Activated gamma-delta T cell treated with anti-CD3 and anti-CD28 coated beads, Interleukin-2, amount 50 U/mL, for 16 hours (primary cell): Measurements from ENCODE around the gene SLC37A3.
"Not testable (repeated sequence)": the region's sequence is repeated elsewhere in the genome, so short reads cannot be mapped to it uniquely, and the experiment has no call there.

Experiments
- DNase-seq: peaks from one replicate; pipeline ENCODE4 v3.0.0-alpha.2; 2020; ENCODE audit warnings: low read depth

Gene SLC37A3

DNA sequence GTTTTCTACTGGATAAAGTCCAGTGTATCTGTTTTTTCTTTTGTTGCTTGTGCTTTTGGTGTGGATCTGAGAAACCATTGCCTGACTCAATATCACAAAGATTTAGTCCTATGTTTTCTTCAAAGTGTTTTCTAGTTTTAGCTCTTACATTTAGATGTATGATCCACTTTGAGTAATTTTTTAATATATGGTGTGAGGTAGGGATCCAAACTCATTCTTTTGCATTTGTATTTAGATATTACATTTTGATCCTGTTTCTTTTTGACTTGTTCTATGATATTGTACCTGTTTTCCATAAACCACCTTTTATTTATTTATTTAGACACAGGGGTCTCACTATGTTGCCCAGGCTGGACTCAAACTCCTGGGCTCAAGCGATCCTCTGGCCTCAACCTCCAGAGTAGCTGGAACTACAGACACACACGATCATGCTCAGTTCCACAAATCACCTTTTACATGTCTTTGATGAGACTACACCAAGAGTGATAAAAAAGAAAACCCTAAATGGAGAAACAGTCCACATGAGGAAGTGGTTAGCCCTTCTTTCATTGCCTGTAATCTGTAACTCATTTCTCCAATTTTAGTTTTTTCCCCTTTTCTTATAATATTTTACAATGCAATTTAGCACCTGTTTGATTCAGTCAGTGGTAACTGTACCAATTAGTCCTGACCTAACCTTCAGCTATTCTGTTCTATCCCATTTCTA, 86.0 kb downstream of the SLC37A3 start:
- no peak for DNase-seq

DNA sequence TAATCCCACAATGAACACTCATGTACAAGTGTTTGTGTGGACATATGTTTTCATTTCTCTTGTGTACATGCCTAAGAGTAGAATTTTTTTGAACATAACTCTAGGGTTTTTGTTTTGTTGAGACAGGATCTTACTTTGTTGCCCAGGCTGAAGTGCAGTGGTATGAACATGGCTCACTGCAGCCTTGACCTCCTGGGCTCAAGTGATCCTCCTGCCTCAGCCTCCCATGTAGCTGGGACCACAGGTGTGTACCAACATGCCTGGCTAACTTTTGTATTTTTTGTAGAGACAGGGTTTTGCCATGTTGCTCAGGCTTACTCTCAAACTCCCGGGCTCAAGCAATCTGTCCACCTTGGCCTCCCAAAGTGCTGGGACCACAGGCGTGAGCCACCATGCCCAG, 87.2 kb downstream of the SLC37A3 start:
- DNase-seq: not testable (repeated sequence)

DNA sequence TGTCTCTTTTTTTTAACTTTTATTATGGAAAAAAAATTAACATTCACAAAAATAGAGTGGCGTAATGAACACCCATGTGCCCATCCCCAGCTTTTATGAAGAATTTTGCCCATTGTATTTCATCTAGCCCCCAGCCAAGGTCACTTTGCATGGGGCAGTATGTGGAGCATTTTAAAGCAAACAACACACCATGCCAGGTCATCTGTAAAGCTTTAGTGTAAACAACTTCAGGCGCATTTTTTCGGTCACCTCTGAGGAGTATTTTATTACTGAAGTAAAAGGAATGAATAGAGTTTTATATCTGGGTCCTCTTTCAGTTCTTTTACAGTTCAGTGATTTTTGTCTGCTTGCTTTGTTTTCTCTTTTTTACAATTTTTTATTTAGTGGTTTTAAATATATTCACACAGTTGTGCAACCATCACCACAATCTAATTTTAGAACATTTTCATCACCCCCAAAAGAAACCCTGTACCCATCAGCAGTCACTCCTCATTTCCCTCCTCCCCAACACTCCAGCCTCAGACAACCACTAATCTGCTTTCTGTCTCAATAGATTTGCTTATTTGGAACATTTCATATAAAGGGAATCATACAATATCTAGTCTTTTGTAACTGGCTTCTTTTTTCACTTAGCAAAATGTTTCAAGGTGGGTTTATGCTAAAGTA, 87.9 kb downstream of the SLC37A3 start:
- no peak for DNase-seq

DNA sequence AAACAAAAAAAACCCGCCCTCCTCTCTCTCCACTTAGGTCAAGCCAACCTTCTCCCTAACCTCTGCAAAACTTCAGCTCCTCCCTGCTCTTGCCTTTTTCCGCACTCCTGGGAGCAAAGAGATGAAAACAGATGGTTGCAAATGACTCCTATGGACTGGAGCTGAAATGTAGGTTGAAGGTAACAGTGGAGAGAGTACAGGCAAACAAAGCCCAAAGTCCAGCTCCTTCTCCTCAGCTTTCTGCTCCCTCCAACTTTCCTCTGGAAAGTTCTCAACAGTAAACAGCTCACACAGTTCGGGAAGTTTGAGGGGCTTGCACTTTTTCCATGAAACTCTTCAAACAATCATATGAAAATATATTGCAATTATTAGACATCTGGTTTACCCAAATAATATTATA, 90.3 kb downstream of the SLC37A3 start:
- no peak for DNase-seq

DNA sequence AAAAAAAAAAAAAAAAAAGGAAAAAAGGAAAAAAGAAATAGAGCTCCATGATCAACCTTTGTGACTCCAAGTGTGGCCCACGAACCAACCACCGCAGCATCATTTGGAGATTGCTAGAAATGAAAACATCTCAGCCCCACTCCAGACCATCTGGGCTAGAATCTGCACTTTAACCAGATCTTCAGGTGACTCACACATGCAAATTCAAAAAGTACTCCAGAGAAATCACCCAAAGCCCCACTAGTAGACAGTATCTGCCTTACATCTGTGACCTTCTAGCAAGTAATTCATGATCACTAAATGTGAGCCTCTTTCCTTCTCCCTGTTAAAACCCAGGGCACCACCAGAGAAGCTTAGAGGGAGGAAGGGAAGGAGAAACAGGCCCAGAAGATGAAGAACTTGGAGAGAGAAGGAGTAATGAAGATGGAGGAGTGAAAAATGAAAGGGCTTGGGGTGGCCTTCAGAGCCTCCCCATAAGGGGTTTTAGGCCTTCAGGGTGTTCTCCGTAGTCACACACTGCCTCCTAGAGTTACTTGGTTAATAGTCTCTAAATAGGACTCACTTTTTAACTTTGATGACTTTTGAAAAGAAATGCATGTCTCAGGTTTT, 94.0 kb downstream of the SLC37A3 start:
- DNase-seq: peak; percentile 36

DNA sequence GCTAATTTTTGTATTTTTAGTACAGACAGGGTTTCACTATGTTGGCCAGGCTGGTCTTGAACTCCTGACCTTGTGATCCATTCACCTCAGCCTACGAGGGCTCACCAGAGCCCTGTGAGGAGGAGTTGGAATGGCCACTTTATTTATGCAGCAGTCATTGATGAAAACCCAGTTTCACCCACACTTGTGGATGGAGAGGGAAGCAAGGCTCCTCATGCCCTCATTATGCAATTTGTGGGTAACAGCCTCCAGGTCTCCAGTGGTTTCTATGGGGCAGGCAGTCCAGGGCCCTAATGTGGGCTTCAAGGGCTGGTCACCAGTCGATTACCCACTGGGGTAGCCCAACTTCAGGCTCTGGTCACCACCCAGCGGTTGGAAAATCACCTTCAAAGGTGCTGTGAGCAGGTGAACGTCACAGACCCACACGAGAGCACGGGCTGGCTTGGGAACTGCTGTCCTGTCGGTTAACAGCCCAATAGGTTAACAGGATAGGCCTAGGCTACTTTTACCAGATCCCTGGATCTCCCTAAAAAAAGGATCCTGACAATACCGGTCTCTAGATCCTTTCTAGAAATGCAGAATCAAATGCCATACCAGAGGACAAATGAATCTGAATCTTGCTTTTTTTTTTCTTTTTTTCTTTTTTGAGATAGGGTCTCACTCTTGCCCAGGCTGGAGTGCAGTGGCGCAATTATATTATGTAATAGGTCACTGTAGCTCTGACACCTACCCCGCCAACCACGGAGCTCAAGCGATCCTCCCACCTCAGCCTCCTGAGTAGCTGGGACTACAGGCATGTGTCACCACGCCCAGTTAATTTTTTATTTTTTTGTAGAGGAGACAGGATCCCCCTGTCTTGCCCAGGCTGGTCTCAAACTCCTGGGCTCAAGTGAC, 97.8 kb downstream of the SLC37A3 start:
- DNase-seq: no peak

DNA sequence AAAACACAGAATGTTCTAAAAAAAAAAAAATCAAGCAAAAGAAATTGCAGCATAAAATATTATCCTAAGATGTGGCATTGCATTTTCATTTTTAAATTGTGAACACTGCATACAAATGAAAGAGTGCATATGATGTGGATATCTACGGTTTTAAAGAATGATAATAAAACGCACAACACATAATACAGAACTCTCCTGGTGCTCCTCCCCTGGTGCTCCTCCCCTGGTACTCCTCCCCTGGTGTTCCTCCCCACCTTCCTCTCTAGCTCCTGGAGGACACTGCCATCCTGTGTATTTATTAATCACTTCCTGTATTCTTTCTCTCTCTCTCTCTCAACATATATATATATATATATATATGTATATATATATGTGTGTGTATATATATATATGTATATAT, 100.1 kb downstream of the SLC37A3 start:
- no peak for DNase-seq

DNA sequence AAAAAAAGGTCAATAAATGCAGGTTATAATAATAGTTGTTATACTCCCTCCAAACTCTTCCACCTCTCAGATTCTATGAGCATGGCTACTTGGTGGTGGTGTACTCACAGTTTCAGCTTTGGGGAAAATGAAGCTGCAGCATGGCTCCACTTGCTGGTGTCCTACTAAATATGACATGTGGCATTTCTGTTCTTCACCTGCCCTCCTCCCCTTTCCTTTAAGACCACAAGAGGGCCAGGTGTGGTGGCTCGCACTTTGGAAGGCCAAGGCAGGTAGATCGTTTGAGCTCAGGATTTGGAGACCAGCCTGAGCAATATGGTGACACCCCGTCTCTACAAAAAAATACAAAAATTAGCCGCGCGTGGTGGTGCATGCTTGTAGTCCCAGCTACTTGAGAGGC, 101.1 kb downstream of the SLC37A3 start:
- DNase-seq: no peak

DNA sequence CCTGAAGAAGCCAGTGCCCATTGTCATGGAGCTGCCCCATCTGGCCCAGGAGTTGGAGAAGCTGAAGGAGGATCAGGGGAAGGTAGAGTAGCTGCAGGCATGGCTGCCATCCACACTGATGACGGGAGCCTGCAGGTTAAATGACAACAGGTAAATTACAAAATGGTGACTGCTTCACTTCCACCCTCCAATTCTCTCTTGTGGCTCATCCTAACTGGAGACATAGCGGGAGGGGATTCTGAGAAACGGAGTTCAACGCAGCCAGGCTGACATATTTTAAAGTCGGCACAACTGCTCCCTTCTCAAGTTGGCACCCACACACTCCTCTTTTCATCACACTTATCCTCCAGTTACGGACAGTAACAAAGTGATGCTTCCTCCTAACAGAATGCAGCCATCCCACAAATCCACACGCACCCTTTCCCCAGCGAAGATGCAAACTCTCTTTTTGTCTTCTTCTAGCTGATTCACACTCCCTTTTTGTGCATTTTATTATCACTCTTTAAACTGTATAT, 103.0 kb downstream of the SLC37A3 start:
- DNase-seq: no peak

DNA sequence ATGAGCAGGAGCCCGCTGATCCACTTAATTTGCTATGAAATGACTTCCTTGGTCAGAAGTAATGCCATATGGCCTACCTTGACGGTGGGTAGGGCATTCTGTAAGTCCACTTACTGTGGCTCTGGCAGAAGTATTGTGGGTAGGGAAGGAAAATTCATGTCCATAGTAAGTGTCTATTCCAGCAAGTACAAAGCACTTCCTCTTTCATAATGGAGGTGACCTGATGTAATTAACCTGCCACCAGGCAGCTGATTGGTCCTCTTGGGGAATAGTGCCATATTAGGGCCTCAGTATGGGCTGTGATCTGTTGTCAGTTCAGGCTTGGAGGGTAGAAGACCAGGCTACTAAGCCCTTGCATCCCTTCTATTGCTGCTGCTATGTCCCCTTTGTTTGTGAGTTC, 103.9 kb downstream of the SLC37A3 start:
- DNase-seq: no peak

DNA sequence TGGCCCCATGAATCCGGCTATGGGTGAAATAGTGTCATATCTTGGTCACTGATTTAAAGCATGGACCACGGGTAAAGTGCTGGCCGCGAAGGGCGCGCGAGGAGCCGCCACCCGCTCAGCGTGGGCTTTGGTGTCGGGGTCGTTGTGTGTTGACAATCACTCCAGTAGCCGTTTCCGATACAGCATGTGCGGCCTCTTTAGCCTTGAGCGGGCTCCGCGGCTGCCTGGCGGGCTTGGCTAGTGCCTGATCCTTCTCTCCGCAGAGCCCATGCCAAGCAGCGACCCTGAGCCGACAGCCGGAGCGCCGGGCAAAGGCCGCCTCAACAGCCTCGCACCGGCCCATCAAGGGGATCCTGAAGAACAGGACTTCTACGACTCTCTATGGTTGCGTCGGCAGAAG, 105.9 kb downstream of the SLC37A3 start:
- DNase-seq: no peak

DNA sequence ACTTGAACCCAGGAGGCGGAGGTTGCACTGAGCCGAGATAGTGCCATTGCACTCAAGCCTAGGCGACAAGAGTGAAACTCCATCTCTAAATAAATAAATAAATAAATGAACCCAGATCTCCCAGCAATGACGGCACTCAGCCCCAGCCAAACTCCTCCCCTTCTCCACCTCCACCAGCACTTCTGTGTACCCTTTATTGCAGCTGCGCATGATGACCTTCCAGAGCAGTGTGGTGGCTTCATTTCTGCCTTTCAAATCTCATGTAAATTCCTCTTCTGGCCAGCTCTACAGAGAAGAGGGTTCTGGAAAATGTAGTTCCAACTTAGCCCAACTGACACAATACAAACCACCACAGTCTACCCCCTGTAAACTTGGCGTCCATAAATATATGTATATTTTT, 108.5 kb downstream of the SLC37A3 start:
- no peak for DNase-seq

DNA sequence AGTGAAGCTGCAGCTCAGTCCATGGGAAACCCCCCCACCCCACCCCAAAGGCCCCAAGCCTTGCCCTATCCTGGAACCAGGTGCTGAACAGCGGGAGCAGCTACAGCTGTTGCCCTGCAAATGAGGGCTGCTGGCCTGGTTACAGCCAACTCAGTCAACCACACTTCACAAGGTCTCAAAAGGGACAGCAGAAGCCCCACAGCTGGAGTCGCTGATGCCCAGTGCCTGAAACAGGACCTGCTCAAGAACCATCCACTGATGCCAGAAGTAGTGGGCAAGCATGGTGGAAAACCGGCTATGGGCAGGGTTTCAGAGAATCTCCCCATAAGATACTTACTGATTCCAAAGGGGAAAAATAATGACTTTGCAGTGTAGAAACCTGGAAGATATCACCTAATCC, 110.3 kb downstream of the SLC37A3 start:
- DNase-seq: no peak

DNA sequence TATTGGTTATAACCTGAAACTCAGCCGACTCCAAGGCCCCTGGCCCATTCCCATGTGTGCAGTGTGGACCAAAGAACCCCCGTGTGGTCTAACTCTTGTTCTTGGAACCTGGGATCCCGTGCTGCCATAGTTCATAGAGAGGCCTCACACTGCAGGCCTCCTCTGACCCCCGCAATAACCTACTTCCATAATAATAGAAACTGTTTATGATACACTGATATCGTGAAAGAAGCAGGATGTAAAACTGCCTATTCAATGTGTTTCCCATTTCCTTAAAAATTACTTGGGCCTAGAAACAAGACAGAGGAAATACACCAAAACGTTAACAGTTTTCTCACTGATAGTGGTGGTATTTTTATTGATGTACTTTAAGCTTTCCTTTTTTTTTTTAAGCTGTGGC, 112.4 kb downstream of the SLC37A3 start:
- DNase-seq: no peak

DNA sequence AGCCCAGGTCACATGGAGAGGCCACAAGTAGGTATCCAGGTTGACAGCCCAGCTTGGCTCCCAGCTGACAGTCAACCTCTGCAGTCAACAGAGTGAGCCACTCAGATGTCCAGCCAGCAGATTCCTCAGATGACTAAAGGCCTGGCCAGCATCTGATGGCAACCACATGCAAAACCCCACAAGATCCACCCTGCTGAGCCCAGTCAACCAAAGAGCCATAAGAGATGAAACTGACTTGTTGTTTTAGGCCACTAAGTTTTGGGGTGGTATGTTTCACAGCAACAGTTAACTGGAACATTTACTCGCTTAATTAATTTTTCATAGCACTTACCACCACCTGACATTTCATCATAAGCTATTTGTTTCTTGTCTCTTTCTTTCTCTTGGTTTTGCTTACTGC, 114.3 kb downstream of the SLC37A3 start:
- DNase-seq: no peak
